ENCODE measurements around the gene NAP1L4.

- TF ChIP-seq CTCF (IDR thresholded peaks at IDR 0.05) (no peak), ZFX (IDR thresholded peaks at IDR 0.05; ENCODE audit: borderline replicate concordance) (no peak)
These were observed 60.1 kb downstream of the NAP1L4 start for GRCh38 chr11:2931771-2932738.

Data from 22Rv1 (cell line).